Measurements from ENCODE around the gene SAMMSON.

SAMMSON gene

GRCh38 chr3:70095260-70095659 lies 95.7 kb downstream of the SAMMSON start:
- no peak for DNase-seq

- no peak for DNase-seq
These were observed 97.0 kb downstream of the SAMMSON start for GRCh38 chr3:70096376-70097066.

- DNase-seq = no peak
These were observed 97.6 kb downstream of the SAMMSON start for GRCh38 chr3:70097084-70097483.

- no peak for DNase-seq
These were observed 108.5 kb downstream of the SAMMSON start for GRCh38 chr3:70108072-70108471.

- no peak for DNase-seq
These were observed 109.0 kb downstream of the SAMMSON start for GRCh38 chr3:70108546-70108945.

GRCh38 chr3:70110066-70110465 lies 110.5 kb downstream of the SAMMSON start:
- DNase-seq = no peak

- DNase-seq = no peak
These were observed 111.9 kb downstream of the SAMMSON start for GRCh38 chr3:70111411-70111810.

- DNase-seq = no peak
These were observed 113.2 kb downstream of the SAMMSON start for GRCh38 chr3:70112751-70113150.

- no peak for DNase-seq
These were observed 114.9 kb downstream of the SAMMSON start for GRCh38 chr3:70114431-70114830.

- no peak for DNase-seq
These were observed 120.3 kb downstream of the SAMMSON start for GRCh38 chr3:70119879-70120278.

All from NCI-H2171 (cell line).